HepG2 (cell line): ENCODE data around the gene COG4.

Source experiments
- POLR2A ChIP-seq, 2 experiments: IDR thresholded peaks; 2 replicates each; pipeline ENCODE4 v1.6.1; 2011; ENCODE audit warnings: low read depth in 2 of 2, low read length in 2 of 2, mild to moderate bottlenecking in 1 of 2, moderate library complexity in 1 of 2; ENCODE audit not compliant: insufficient read depth in 1 of 2
- ZNF318 ChIP-seq: sonication (generic); formaldehyde crosslinking; IDR thresholded peaks from 2 replicates; pipeline ENCODE4 v1.4.0; 2020; ENCODE audit warnings: mild to moderate bottlenecking, missing genetic modification reagents
- TF ChIP-seq, protein P1 (sequence below), 2 experiments: fragments of 450-650 bp in 1 of 2; sonication (generic) in 1 of 2; formaldehyde crosslinking; IDR thresholded peaks; 2 replicates each; pipeline versions ENCODE4 v1.5.0 to v1.8.0; 2020 to 2022; ENCODE audit warnings: mild to moderate bottlenecking in 1 of 2, missing genetic modification reagents in 1 of 2

DNA sequence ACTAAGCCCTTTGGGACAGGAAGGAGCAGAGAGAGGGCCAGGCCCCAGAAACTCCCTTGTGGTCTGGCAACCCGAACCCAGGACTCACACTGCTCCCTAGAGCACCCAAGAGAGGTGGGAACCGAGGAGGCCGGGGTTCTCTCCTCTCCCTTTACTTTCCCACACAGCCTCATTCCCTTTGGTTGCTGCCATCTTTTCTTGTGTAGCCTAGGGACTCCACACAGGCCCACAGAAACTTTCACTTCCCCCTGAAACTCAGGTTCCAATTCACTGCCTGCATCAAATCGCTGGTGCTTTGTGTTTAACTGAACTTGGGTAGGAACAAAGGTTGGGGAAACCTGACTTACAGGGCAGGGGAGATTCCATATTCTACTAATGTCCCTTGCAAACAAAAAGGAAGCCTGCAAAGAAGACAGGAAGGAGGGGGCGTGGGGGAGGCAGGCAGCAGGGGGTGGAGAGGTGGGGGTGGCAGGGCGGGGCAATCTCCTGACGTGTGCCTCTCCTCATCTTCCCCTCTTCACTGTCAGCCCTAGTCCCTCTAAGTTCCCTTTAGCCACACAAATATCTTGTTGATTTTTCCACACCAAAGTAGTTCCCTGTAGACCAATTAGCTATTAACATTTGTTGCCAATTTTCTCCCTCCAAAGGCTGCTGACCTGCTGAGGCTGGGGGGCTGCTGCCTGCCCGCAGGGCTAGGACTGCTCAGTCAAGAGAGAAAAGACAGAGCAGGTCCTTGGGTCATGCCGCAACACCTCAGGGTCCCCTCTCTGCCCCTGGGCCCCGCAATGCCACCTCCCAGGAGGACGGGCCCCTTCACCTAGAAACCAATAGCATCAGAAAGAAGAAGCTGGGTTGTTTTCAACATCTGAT lies 92.5 kb downstream of the COG4 start:
- TF ChIP-seq, protein P1, sequence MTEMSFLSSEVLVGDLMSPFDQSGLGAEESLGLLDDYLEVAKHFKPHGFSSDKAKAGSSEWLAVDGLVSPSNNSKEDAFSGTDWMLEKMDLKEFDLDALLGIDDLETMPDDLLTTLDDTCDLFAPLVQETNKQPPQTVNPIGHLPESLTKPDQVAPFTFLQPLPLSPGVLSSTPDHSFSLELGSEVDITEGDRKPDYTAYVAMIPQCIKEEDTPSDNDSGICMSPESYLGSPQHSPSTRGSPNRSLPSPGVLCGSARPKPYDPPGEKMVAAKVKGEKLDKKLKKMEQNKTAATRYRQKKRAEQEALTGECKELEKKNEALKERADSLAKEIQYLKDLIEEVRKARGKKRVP (CRISPR knock-in tag; IDR thresholded peaks at IDR 0.05) = no peak
- TF ChIP-seq ZNF318 (CRISPR knock-in tag) = no peak
- TF ChIP-seq POLR2A (IDR thresholded peaks at IDR 0.05; ENCODE audit: insufficient read depth in 1 of 2, low read depth in 2 of 2, low read length in 2 of 2) = no peak
